Natural killer cell (primary cell): Measurements from ENCODE around the gene BTBD16. TPM values are rescaled to one million over a fixed set of nuclear protein-coding genes. Genes with fewer than 3 reads are reported as not detected.

Experiments used
- ATAC-seq, 3 donors: fragments of 150-1000 bp in 2 of 3; fragments of 200-7000 bp in 1 of 3; cut with Tn5 transposase; 1 replicate in 1 of 3; 2 replicates in 2 of 3; pipeline ENCODE4 v1.10.0; 2021; ENCODE audit warnings: mild to moderate bottlenecking in 2 of 3, moderate library complexity in 2 of 3
- DNase-seq, 2 donors: peaks; one replicate each; pipeline versions ENCODE4 v3.0.0 to v3.0.0-alpha.2; 2013 to 2021; ENCODE audit warnings: mixed read lengths in 1 of 2
- H3K27ac ChIP-seq: one replicate; pipeline ENCODE4 v1.5.1; 2013; ENCODE audit warnings: mild to moderate bottlenecking, low read length
- H3K27me3 ChIP-seq: one replicate; pipeline ENCODE4 v1.6.1; 2013; ENCODE audit warnings: low read length; ENCODE audit not compliant: control insufficient read depth, insufficient read depth
- H3K36me3 ChIP-seq: one replicate; pipeline ENCODE4 v1.6.1; 2013; ENCODE audit warnings: low read length; ENCODE audit not compliant: control insufficient read depth, insufficient read depth
- H3K4me1 ChIP-seq: one replicate; pipeline ENCODE4 v1.6.1; 2013; ENCODE audit warnings: low read length; ENCODE audit not compliant: control insufficient read depth, insufficient read depth
- H3K4me3 ChIP-seq: one replicate; pipeline ENCODE4 v1.5.1; 2013; ENCODE audit warnings: low read length
- H3K9me3 ChIP-seq: one replicate; pipeline ENCODE4 v1.6.1; 2013; ENCODE audit warnings: low read length; ENCODE audit not compliant: control insufficient read depth, insufficient read depth
- H3K27ac Mint-ChIP-seq, 2 donors: one replicate each; pipeline ENCODE4 v1.8.0; 2022; ENCODE audit warnings: mild to moderate bottlenecking in 2 of 2, mixed read lengths in 2 of 2, moderate library complexity in 1 of 2
- H3K27me3 Mint-ChIP-seq, 2 donors: one replicate each; pipeline ENCODE4 v1.8.0; 2022; ENCODE audit warnings: low read depth in 2 of 2, mixed read lengths in 2 of 2
- H3K36me3 Mint-ChIP-seq: one replicate; pipeline ENCODE4 v1.8.0; 2022; ENCODE audit warnings: mixed read lengths
- H3K4me1 Mint-ChIP-seq, 2 donors: one replicate each; pipeline ENCODE4 v1.8.0; 2022; ENCODE audit warnings: mixed read lengths in 2 of 2
- H3K4me3 Mint-ChIP-seq: one replicate; pipeline ENCODE4 v1.8.0; 2022; ENCODE audit warnings: mild to moderate bottlenecking, moderate library complexity, mixed read lengths
- H3K9me3 Mint-ChIP-seq, 2 donors: one replicate each; pipeline ENCODE4 v1.8.0; 2022; ENCODE audit warnings: mixed read lengths in 2 of 2
- WGBS: methylation state at CpG from one replicate; pipeline ENCODE4 v1.1.7; 2013; ENCODE audit warnings: missing lambda C conversion rate; ENCODE audit not compliant: insufficient coverage; 5-methylcytosine and 5-hydroxymethylcytosine counted together
- intact Hi-C: fragments of 100-400 bp; cut with micrococcal nuclease; formaldehyde crosslinking; loops from one replicate; pipeline ENCODE4 v1.14.2; 2022
- total RNA-seq, 4 donors: library from RNA; stranded (reverse); fragments of 120-200 nt in 1 of 4; gene quantifications; one replicate each; pipeline versions ENCODE4 v1.2.3 to v1.2.4, GENCODE V29; 2013 to 2022
- TF ChIP-seq, protein P1 (sequence below): fragments of 200-600 bp; IDR thresholded peaks from one replicate; pipeline ENCODE4 v1.8.0; 2022; ENCODE audit warnings: antibody characterized with exemption

Gene BTBD16
- total RNA-seq, 3 donors from 2014 or later (not counting 1 experiment from before 2014, with no cell fraction given), result not detected

DNA sequence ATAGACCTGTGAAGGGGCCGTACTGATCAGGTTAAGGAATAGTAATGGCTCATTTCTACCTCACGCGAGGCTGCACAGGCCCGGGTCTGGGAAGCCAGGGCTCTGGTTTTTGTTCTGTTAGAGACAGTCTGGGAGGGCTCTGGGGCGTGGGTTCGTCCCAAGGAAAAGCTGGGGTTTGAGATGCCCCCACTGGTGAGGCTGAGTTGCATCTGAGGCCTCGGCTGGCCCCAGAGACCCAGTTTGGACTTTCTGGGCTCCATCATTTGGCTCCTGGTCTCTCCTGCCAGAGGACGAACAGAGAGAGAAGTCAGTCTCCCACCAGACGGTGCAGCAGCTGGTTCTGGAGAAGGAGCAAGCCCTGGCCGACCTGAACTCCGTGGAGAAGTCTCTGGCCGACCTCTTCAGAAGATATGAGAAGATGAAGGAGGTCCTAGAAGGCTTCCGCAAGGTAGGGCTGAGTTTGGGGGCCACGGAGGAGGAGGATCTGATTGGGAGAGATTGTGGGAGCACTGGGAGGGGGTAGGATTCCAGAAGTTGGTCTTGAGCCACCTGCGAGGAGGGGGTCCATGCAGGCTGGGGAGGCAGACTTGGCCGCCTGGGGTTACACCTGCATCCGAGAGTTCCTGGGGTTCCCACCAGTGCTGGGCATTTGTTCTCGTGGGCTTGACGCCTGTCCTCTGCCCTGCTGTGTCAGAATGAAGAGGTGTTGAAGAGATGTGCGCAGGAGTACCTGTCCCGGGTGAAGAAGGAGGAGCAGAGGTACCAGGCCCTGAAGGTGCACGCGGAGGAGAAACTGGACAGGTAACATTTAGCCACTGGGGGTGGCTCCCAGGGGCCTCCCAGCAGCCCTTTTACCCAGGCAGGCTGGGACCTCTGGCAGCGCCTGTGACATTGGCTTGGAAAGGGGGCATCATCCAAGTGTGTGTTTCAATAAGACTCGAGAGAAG, 22.5 kb upstream of the BTBD16 start:
- no peaks in the 10 kb centered on the region for H3K9me3 Mint-ChIP-seq
- H3K27me3 Mint-ChIP-seq, result peaks cover 0 to 3% of the 10 kb centered on the region in 2 donors
- Histone ChIP-seq H3K27ac (no peak overlapping the region), H3K4me3 (no peak overlapping the region), H3K4me1 (no peaks in the 10 kb centered on the region), H3K36me3 (no peaks in the 10 kb centered on the region), H3K9me3 (no peaks in the 10 kb centered on the region), H3K27me3 (no peaks in the 10 kb centered on the region)
- no peaks in the 10 kb centered on the region for H3K36me3 Mint-ChIP-seq
- ATAC-seq, result no peak
- intact Hi-C loops, result no loop called here
- TF ChIP-seq, protein P1, sequence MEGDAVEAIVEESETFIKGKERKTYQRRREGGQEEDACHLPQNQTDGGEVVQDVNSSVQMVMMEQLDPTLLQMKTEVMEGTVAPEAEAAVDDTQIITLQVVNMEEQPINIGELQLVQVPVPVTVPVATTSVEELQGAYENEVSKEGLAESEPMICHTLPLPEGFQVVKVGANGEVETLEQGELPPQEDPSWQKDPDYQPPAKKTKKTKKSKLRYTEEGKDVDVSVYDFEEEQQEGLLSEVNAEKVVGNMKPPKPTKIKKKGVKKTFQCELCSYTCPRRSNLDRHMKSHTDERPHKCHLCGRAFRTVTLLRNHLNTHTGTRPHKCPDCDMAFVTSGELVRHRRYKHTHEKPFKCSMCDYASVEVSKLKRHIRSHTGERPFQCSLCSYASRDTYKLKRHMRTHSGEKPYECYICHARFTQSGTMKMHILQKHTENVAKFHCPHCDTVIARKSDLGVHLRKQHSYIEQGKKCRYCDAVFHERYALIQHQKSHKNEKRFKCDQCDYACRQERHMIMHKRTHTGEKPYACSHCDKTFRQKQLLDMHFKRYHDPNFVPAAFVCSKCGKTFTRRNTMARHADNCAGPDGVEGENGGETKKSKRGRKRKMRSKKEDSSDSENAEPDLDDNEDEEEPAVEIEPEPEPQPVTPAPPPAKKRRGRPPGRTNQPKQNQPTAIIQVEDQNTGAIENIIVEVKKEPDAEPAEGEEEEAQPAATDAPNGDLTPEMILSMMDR, result no peak
- H3K27ac Mint-ChIP-seq, result no peak overlapping the region
- DNase-seq, result no peak
- 85% methylated on average over 25 of the region's 25 CpGs for WGBS
- no peaks in the 10 kb centered on the region for H3K4me1 Mint-ChIP-seq
- H3K4me3 Mint-ChIP-seq, result no peak overlapping the region

DNA sequence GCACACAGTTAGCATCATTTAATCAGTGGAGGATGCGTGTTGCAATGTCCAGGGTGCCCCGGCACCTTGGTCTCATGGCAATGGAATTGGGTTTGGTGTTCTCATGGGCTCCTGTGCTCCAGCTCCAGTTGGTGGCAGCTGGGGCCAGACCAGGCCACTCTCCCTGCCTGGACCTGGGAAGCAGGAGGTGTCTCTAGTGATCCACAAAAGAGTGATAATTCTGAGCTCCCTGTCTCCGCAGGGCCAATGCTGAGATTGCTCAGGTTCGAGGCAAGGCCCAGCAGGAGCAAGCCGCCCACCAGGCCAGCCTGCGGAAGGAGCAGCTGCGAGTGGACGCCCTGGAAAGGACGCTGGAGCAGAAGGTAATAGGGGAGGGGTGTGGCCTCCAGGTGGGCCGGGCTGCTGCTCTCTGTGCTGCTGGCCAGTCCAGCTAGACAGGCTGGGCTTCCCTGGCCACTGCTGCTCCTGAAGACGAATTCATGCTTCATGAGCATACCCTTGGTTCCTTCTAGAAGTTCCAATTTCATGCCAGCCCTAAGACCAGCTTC, 21.7 kb upstream of the BTBD16 start:
- intact Hi-C loops, result no loop called here
- no peak for DNase-seq
- peaks cover 0 to 3% of the 10 kb centered on the region in 2 donors for H3K27me3 Mint-ChIP-seq
- Histone ChIP-seq H3K4me3 (no peak overlapping the region), H3K36me3 (no peaks in the 10 kb centered on the region), H3K27ac (no peak overlapping the region), H3K27me3 (no peaks in the 10 kb centered on the region), H3K9me3 (no peaks in the 10 kb centered on the region), H3K4me1 (no peaks in the 10 kb centered on the region)
- no peak for ATAC-seq
- H3K27ac Mint-ChIP-seq, result no peak overlapping the region
- H3K36me3 Mint-ChIP-seq, result no peaks in the 10 kb centered on the region
- H3K4me1 Mint-ChIP-seq, result no peaks in the 10 kb centered on the region
- no peak overlapping the region for H3K4me3 Mint-ChIP-seq
- H3K9me3 Mint-ChIP-seq, result no peaks in the 10 kb centered on the region
- TF ChIP-seq, protein P1, result no peak
- 87% methylated on average over 11 of the region's 11 CpGs for WGBS

DNA sequence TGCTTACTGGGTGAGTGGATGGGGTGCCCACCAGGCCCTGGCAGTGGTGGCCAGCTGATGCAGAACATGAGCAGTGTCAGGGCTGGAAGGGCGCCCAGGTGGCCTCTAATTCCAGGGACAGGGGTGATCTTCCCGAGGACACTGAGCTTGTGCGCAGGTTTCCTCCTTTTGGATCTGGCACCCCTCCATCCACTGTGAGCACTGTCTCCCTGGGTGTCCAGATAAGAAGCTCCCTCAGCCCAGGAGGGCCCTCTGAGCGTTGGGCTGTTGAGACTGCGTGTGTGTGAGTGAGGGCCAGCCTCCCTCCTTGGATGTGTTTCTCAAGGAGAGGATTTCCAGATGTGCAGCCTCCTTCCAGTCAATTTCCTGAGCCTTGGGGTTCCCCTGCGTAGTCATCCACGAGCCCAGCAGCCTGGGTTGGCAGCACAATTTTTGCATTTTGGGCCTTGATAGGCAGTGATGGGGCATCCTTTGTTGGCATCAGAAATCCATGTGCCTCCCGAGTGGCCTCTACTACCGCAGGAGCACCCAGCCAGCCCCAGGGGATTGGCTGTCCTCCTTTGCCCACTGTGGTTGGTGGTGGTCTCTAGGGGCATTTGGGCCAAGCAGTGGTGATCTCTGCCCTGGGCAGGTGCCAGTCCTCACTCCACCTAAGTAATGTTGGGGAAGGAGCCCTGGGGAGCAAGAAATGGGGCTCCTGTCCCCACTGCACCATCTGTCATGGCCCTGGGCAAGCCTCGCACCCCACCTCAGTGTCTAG, 20.9 kb upstream of the BTBD16 start:
- H3K27me3 Mint-ChIP-seq, result no peaks in the 10 kb centered on the region
- Histone ChIP-seq H3K36me3 (no peaks in the 10 kb centered on the region), H3K27ac (no peak overlapping the region), H3K9me3 (no peaks in the 10 kb centered on the region), H3K4me3 (no peak overlapping the region), H3K27me3 (no peaks in the 10 kb centered on the region), H3K4me1 (no peaks in the 10 kb centered on the region)
- no peaks in the 10 kb centered on the region for H3K36me3 Mint-ChIP-seq
- WGBS, result 88% methylated on average over 10 of the region's 10 CpGs
- H3K9me3 Mint-ChIP-seq, result no peaks in the 10 kb centered on the region
- intact Hi-C loops, result no loop called here
- DNase-seq (no peak), ATAC-seq (no peak)
- H3K27ac Mint-ChIP-seq, result no peak overlapping the region
- TF ChIP-seq, protein P1, result no peak
- H3K4me1 Mint-ChIP-seq, result no peaks in the 10 kb centered on the region
- no peak overlapping the region for H3K4me3 Mint-ChIP-seq
